Suppressor macrophage treated with lipopolysaccharide for 4 hours (primary cell): ENCODE measurements around the gene ACCS.
A peak's percentile ranks its signal among the peaks of the same experiment; 100 is the strongest.

Experiments used
- DNase-seq: peaks from one replicate; pipeline ENCODE4 v3.0.0-alpha.2; 2020

The ACCS gene

GRCh38 chr11:44043157-44043556, 22.9 kb upstream of the ACCS start:
- no peak for DNase-seq

DNA sequence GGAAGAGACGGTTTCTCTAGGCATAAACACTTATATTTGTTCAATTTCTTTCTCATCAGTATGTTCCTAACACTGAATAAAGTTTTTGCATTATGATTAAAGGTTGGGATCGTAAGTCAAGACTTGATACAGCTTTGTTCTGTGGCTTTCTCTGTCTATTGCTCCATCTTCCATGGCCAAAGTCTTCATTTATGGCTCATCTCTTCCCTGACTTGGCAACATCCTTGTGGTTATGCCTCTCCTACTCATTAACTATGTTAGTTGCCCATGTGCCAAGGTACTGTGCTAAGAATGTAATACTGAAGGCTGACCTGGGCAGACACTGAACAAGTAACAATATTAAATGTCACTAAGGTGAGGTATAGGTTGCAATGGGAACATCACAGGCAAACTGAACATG, 19.9 kb upstream of the ACCS start:
- DNase-seq, result no peak

GRCh38 chr11:44047298-44047697, 18.8 kb upstream of the ACCS start:
- DNase-seq, result no peak

DNA sequence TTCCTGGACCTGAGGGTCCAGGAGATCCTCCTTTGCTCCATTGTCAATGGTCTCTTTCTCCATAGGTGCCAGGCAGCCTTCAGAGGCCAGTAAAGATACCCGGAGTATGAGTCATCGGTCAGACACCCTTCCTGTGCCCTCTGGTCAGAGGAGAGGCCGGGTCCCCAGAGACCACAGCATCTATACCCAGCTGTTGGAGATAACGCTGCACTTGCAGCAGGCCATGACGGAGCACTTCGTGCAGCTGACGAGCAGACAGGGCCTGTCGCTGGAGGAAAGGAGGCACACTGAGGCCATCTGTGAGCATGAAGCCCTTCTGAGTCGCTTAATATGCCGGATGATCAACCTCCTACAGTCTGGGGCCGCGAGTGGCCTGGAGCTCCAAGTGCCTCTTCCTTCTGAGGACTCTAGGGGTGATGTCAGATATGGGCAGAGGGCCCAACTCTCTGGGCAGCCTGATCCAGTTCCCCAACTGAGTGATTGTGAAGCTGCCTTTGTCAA, 18.1 kb upstream of the ACCS start, which contains the start of gene ACCSL:
Gene ACCSL, plus strand, starts transcription at position 51 of the 501 bp plus-strand sequence. Its CDS starts 56 bp downstream, at position 107.
- DNase-seq, result no peak

- DNase-seq, result no peak
These were observed 16.2 kb upstream of the ACCS start for GRCh38 chr11:44049832-44050231.

DNA sequence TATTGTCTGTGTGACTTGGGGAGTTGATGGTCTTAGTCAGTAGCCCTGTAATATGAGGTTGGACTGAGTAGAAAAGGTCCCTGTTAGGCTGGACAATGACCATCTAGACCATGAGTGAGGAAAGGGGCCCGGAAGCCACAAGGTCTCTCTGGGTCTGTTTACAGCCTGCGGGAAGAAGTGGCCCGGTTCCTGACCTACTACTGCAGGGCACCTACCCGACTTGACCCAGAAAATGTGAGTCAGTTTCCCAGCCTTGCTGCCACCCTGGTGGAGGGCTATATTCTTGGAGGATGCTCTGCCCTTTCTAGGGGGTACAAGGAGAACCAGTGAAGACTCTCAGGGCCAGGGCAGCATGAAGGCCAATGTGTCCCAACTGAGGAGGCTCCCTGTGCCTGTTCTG, 14.9 kb upstream of the ACCS start:
- DNase-seq, result no peak

- no peak for DNase-seq
These were observed 8.7 kb upstream of the ACCS start for GRCh38 chr11:44057340-44057739.

DNA sequence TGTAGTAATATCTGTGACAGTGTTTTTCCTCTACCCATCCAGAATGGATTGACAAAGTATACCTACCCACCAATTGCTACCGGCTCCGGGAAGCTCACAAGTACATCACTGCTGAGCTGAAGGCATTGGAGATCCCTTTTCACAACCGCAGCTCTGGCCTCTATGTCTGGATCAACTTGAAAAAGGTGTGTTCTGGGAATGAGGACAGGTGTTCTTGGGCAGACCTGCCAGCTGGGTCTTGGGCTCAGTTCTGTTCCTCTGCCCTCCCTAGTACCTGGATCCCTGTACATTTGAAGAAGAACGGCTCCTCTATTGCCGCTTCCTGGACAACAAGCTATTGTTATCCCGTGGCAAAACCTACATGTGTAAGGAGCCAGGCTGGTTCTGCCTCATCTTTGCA, 7.8 kb upstream of the ACCS start:
- no peak for DNase-seq

GRCh38 chr11:44065161-44065661, 859 bp upstream of the ACCS start:
- DNase-seq, result no peak

GRCh38 chr11:44066732-44067141, 667 bp downstream of the ACCS start:
- peak; percentile 52 for DNase-seq

- DNase-seq, result peak; percentile 52
These were observed 1.2 kb downstream of the ACCS start for GRCh38 chr11:44067266-44067665.

DNA sequence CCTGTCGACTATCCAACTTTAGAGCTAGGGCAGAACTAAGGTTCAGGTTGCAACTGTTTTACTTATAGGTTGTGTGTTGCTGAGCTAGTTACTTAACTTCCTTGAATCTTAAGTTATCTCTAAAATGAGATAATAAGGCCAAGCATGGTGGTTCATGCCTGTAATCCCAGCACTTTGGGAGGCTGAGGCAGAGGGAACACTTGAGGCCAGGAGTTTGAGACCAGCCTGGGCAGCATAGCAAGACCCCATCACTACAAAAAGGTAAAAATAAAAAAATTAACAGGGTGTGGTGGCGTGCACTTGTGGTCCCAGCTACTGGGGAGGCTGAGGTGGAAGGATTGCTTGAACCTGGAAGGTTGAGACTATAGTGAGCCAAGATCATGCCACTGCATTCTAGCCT, 2.1 kb downstream of the ACCS start:
- no peak for DNase-seq

- DNase-seq, result no peak
These were observed 5.1 kb downstream of the ACCS start for GRCh38 chr11:44071157-44071556.

- no peak for DNase-seq
These were observed 6.9 kb downstream of the ACCS start for GRCh38 chr11:44072757-44073658.

GRCh38 chr11:44078794-44079193, 12.7 kb downstream of the ACCS start:
- DNase-seq, result no peak

GRCh38 chr11:44079376-44079775, 13.3 kb downstream of the ACCS start:
- no peak for DNase-seq

- DNase-seq, result no peak
These were observed 14.9 kb downstream of the ACCS start for GRCh38 chr11:44080951-44081350.

DNA sequence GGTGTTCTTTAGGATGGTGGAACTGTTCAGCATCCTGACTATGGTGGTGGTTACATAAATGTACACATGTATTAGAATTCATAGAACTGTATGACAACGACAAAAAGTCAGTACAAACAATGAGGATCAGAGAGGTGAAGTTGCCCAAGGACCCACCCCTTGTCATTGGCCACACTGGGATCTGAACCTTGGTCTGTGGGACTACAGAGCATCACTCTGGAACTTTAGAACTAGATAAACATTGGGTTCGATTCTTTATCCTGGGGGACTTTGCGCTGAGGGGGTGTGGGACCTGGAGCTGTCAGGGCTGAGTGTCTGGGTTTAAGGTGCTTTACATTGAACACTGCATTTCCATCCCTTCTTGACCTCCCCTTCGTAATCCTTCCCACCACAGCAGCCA, 16.6 kb downstream of the ACCS start:
- no peak for DNase-seq

- no peak for DNase-seq
These were observed 17.4 kb downstream of the ACCS start for GRCh38 chr11:44083433-44083832.

- DNase-seq, result no peak
These were observed 17.8 kb downstream of the ACCS start for GRCh38 chr11:44083906-44084305.

- no peak for DNase-seq
These were observed 19.3 kb downstream of the ACCS start for GRCh38 chr11:44085330-44085729.

- DNase-seq, result no peak
These were observed 22.3 kb downstream of the ACCS start for GRCh38 chr11:44088377-44088776.

DNA sequence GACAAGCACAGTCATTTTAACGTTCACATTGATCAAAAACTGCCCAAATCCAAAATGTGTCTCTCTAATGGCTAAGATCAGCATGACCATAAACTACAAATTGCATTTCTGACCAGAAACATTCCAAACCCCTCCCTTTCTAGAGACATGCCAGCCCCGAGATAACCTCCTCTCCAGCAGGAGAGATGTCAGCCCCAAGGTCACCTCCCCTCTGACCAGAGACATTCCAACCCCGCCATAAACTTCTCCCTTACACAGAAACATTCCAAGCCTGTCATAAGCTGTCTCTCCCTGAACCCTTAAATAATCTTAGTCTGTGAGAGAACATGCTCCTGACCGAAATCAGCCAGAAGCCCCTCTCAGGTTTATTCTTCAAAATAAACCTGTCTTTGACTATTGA, 22.8 kb downstream of the ACCS start:
- no peak for DNase-seq

- DNase-seq, result no peak
These were observed 24.5 kb downstream of the ACCS start for GRCh38 chr11:44090539-44090938.
